Measurements from ENCODE around the gene PITX3. TPM values are rescaled to one million over a fixed set of nuclear protein-coding genes. Genes with fewer than 3 reads are reported as not detected.

The PITX3 gene
- polyA plus RNA-seq, 3 donors: not detected

GRCh38 chr10:102211615-102212299 is 29.6 kb downstream of the PITX3 start:
- intact Hi-C loops (cut with micrococcal nuclease): no loop called here
- H3K27me3 Mint-ChIP-seq (ENCODE audit: low read depth in 3 of 3): peaks cover 0 to 2% (median 1%) of the 10 kb centered on the region in 3 donors
- no CpG with 5 or more reads among the region's 3 CpGs for WGBS (ENCODE audit: insufficient coverage)
- H3K27ac Mint-ChIP-seq: no peak overlapping the region
- no peak overlapping the region for H3K4me3 Mint-ChIP-seq
- no peaks in the 10 kb centered on the region for H3K27me3 ChIP-seq (ENCODE audit: control insufficient read depth in 2 of 2, insufficient read depth in 2 of 2, low read length in 2 of 2)
- no peaks in the 10 kb centered on the region for H4K20me1 ChIP-seq (ENCODE audit: insufficient read depth, low read length)
- H3K9me3 ChIP-seq (replicated peaks in 1 of 2; ENCODE audit: control insufficient read depth in 1 of 2, insufficient read depth in 1 of 2, low read length in 2 of 2): no peaks in the 10 kb centered on the region
- H3K36me3 Mint-ChIP-seq: no peaks in the 10 kb centered on the region
- no peak for TF ChIP-seq CTCF (IDR thresholded peaks at IDR 0.05)
- H3K4me1 Mint-ChIP-seq: peaks cover 11% of the 10 kb centered on the region
- H3K4me3 ChIP-seq (replicated peaks in 1 of 3; ENCODE audit: low read depth in 2 of 3, low read length in 3 of 3): no peak overlapping the region
- H3K4me1 ChIP-seq (ENCODE audit: control insufficient read depth in 1 of 2, insufficient read depth in 2 of 2, low read length in 2 of 2): peaks cover 4 to 10% of the 10 kb centered on the region in 2 donors
- H3K9me3 Mint-ChIP-seq: peaks cover 0 to 3% (median 0%) of the 10 kb centered on the region in 7 donors
- H3K9ac ChIP-seq (ENCODE audit: insufficient read depth, low read length, poor library complexity, severe bottlenecking): no peak overlapping the region
- no peak overlapping the region for H3K27ac ChIP-seq (ENCODE audit: low read depth in 1 of 2, low read length in 2 of 2)
- H3K36me3 ChIP-seq (replicated peaks in 1 of 2; ENCODE audit: control insufficient read depth in 1 of 2, insufficient read depth in 2 of 2, low read length in 2 of 2): no peaks in the 10 kb centered on the region
- no peaks in the 10 kb centered on the region for H3K79me2 ChIP-seq (ENCODE audit: insufficient read depth, low read length)
- H3K4me2 ChIP-seq (replicated peaks; ENCODE audit: extremely low read depth, low read length, poor library complexity, severe bottlenecking): no peak overlapping the region
- H2AFZ ChIP-seq (ENCODE audit: insufficient read depth, low read depth, low read length, poor library complexity, severe bottlenecking): no peak overlapping the region
- DNase-seq: no peak

- Mint-ChIP-seq H3K9me3 (peaks cover 0 to 13% (median 6%) of the 10 kb centered on the region in 7 donors), H3K27me3 (ENCODE audit: low read depth in 3 of 3) (peaks cover 0 to 2% (median 0%) of the 10 kb centered on the region in 3 donors), H3K27ac (no peak overlapping the region), H3K36me3 (no peaks in the 10 kb centered on the region), H3K4me1 (peaks cover 5% of the 10 kb centered on the region), H3K4me3 (no peak overlapping the region)
- no peaks in the 10 kb centered on the region for H3K36me3 ChIP-seq (replicated peaks in 1 of 2; ENCODE audit: control insufficient read depth in 1 of 2, insufficient read depth in 2 of 2, low read length in 2 of 2)
- H3K27me3 ChIP-seq (ENCODE audit: control insufficient read depth in 2 of 2, insufficient read depth in 2 of 2, low read length in 2 of 2): no peaks in the 10 kb centered on the region
- no peak overlapping the region for H3K27ac ChIP-seq (ENCODE audit: low read depth in 1 of 2, low read length in 2 of 2)
- peaks cover 2 to 3% of the 10 kb centered on the region in 2 donors for H3K4me1 ChIP-seq (ENCODE audit: control insufficient read depth in 1 of 2, insufficient read depth in 2 of 2, low read length in 2 of 2)
- H3K79me2 ChIP-seq (ENCODE audit: insufficient read depth, low read length): no peaks in the 10 kb centered on the region
- no peaks in the 10 kb centered on the region for H4K20me1 ChIP-seq (ENCODE audit: insufficient read depth, low read length)
- WGBS (ENCODE audit: insufficient coverage): 76% methylated on average over 2 of the region's 5 CpGs
- peaks cover 0 to 7% of the 10 kb centered on the region in 2 donors for H3K9me3 ChIP-seq (replicated peaks in 1 of 2; ENCODE audit: control insufficient read depth in 1 of 2, insufficient read depth in 1 of 2, low read length in 2 of 2)
- intact Hi-C loops (cut with micrococcal nuclease): no loop called here
- no peak overlapping the region for H3K9ac ChIP-seq (ENCODE audit: insufficient read depth, low read length, poor library complexity, severe bottlenecking)
- no peak for DNase-seq
- no peak overlapping the region for H3K4me2 ChIP-seq (replicated peaks; ENCODE audit: extremely low read depth, low read length, poor library complexity, severe bottlenecking)
- TF ChIP-seq CTCF (IDR thresholded peaks at IDR 0.05): no peak
- H2AFZ ChIP-seq (ENCODE audit: insufficient read depth, low read depth, low read length, poor library complexity, severe bottlenecking): no peak overlapping the region
- no peak overlapping the region for H3K4me3 ChIP-seq (replicated peaks in 1 of 3; ENCODE audit: low read depth in 2 of 3, low read length in 3 of 3)
Measured at GRCh38 chr10:102208311-102209035, 32.8 kb downstream of the PITX3 start.

Measured in CD14-positive monocyte (primary cell).